Choroid plexus epithelial cell (primary cell): ENCODE measurements around the gene ZDHHC14.

ENCODE experiments used
- DNase-seq: peaks from one replicate; pipeline ENCODE4 v3.0.0-alpha.2; 2010; ENCODE audit warnings: low read depth
- H3K4me3 ChIP-seq: 2 replicates; pipeline ENCODE4 v1.5.1; 2011; ENCODE audit warnings: low read depth, mild to moderate bottlenecking, control low read depth, low read length, moderate library complexity
- CTCF ChIP-seq: conservative IDR thresholded peaks from 2 replicates; pipeline ENCODE4 v1.5.1; 2011; ENCODE audit warnings: low read depth, mild to moderate bottlenecking, control low read depth, inconsistent platforms, low read length, moderate library complexity

ZDHHC14 gene

GRCh38 chr6:157471895-157472686 lies 91.1 kb downstream of the ZDHHC14 start:
- TF ChIP-seq CTCF, result no peak
- no peak for DNase-seq
- H3K4me3 ChIP-seq, result no peak overlapping the region

GRCh38 chr6:157476797-157477196 lies 95.8 kb downstream of the ZDHHC14 start:
- no peak for DNase-seq
- no peak overlapping the region for H3K4me3 ChIP-seq
- TF ChIP-seq CTCF, result no peak

- no peak for DNase-seq
- TF ChIP-seq CTCF, result no peak
- H3K4me3 ChIP-seq, result no peak overlapping the region
These were observed 97.9 kb downstream of the ZDHHC14 start for GRCh38 chr6:157478926-157479325.

- H3K4me3 ChIP-seq, result no peak overlapping the region
- DNase-seq, result no peak
These were observed 98.7 kb downstream of the ZDHHC14 start for GRCh38 chr6:157479464-157480303.

GRCh38 chr6:157481189-157481864 lies 100.3 kb downstream of the ZDHHC14 start:
- no peak for TF ChIP-seq CTCF
- no peak overlapping the region for H3K4me3 ChIP-seq
- no peak for DNase-seq

More at GRCh38 chr6:157479464-157480303, 98.7 kb downstream of the ZDHHC14 start:
- TF ChIP-seq CTCF, result no peak

GRCh38 chr6:157481865-157482249 lies 100.9 kb downstream of the ZDHHC14 start:
- no peak overlapping the region for H3K4me3 ChIP-seq
- DNase-seq, result no peak
- TF ChIP-seq CTCF, result no peak
